Upper lobe of left lung (tissue), 6 donors: Measurements from ENCODE around the gene RAB30. TPM values are rescaled to one million over a fixed set of nuclear protein-coding genes. Genes with fewer than 3 reads are reported as not detected.

Experiments
- ATAC-seq, 2 donors: fragments of 200-7000 bp; cut with Tn5 transposase; one replicate each; pipeline ENCODE4 v1.9.1; 2022; ENCODE audit warnings: mild to moderate bottlenecking in 2 of 2, moderate library complexity in 2 of 2; ENCODE audit not compliant: low FRiP score in 2 of 2
- DNase-seq, 2 donors: peaks; one replicate each; pipeline ENCODE4 v3.0.0-alpha.2; 2019 to 2020
- H3K27ac ChIP-seq, 4 donors: fragments of 200-600 bp; sonication (generic); one replicate each; pipeline ENCODE4 v1.5.1; 2016 to 2019
- H3K27me3 ChIP-seq, 4 donors: fragments of 200-600 bp; sonication (generic); one replicate each; pipeline ENCODE4 v1.5.1; 2017 to 2019
- H3K36me3 ChIP-seq, 4 donors: fragments of 200-600 bp; sonication (generic); one replicate each; pipeline ENCODE4 v1.5.1; 2016 to 2019
- H3K4me1 ChIP-seq, 4 donors: fragments of 200-600 bp; sonication (generic); one replicate each; pipeline ENCODE4 v1.5.1; 2018 to 2019
- H3K4me3 ChIP-seq, 4 donors: fragments of 200-600 bp; sonication (generic); one replicate each; pipeline ENCODE4 v1.5.1; 2017 to 2019; ENCODE audit warnings: mild to moderate bottlenecking in 2 of 4, moderate library complexity in 1 of 4
- H3K9me3 ChIP-seq, 4 donors: fragments of 200-600 bp; sonication (generic); one replicate each; pipeline ENCODE4 v1.5.1; 2018 to 2019
- CTCF ChIP-seq, 6 experiments: fragments of 450-650 bp in 4 of 6; fragments of 200-600 bp in 2 of 6; sonication (generic) in 2 of 6; IDR thresholded peaks; one replicate each; pipeline ENCODE4 v1.5.1; 2016 to 2019; ENCODE audit warnings: antibody characterized with exemption in 6 of 6
- EP300 ChIP-seq, 4 donors: sonication (generic); formaldehyde crosslinking; IDR thresholded peaks; one replicate each; pipeline ENCODE4 v1.5.1; 2017; ENCODE audit warnings: antibody characterized with exemption in 4 of 4, control low read depth in 2 of 4
- POLR2A ChIP-seq, 4 donors: fragments of 450-650 bp; IDR thresholded peaks; one replicate each; pipeline ENCODE4 v1.5.1; 2016 to 2017; ENCODE audit warnings: antibody characterized with exemption in 4 of 4, mild to moderate bottlenecking in 2 of 4
- POLR2AphosphoS5 ChIP-seq, 2 donors: sonication (generic); formaldehyde crosslinking; IDR thresholded peaks; one replicate each; pipeline ENCODE4 v1.5.1; 2017; ENCODE audit warnings: antibody characterized with exemption in 2 of 2
- WGBS, 2 donors: methylation state at CpG; one replicate each; pipeline ENCODE4 v1.1.5; 2017 to 2018; 5-methylcytosine and 5-hydroxymethylcytosine counted together
- total RNA-seq, 6 donors: library from RNA; depleted of rRNA in 4 of 6; stranded (reverse); fragments of >200 nt in 4 of 6; gene quantifications; one replicate each; pipeline versions ENCODE4 v1.1.0 to v1.2.1, GENCODE V29; 2016 to 2021
- donor health status: DM: no; HTN: no; CAD: no; lungs with moderate emphysema.
- donor health status: DM: no; HTN: yes; CAD: no; lungs with severe emphysema.

RAB30 gene
- total RNA-seq, 6 donors from 2014 or later: 2.7 to 19.3 (median 9.6) TPM

- H3K27me3 ChIP-seq: no peaks in the 10 kb centered on the region
- no peak overlapping the region for H3K27ac ChIP-seq
- no peak for DNase-seq
- no peak for ATAC-seq
- no peak for TF ChIP-seq POLR2AphosphoS5 (IDR thresholded peaks at IDR 0.05)
- TF ChIP-seq EP300 (IDR thresholded peaks at IDR 0.05): no peak
- no peak for TF ChIP-seq POLR2A (IDR thresholded peaks at IDR 0.05)
- TF ChIP-seq CTCF (IDR thresholded peaks at IDR 0.05): no peak
- no peaks in the 10 kb centered on the region for H3K36me3 ChIP-seq
- no peaks in the 10 kb centered on the region for H3K9me3 ChIP-seq
- peaks cover 5 to 33% (median 19%) of the 10 kb centered on the region in 4 donors for H3K4me1 ChIP-seq
- no peak overlapping the region for H3K4me3 ChIP-seq
- 74 to 82% methylated on average over 3 of the region's 3 CpGs for WGBS, 2 donors
Measured at GRCh38 chr11:83042964-83043711, 28.6 kb downstream of the RAB30 start.

- ATAC-seq (no peak), DNase-seq (no peak)
- Histone ChIP-seq H3K27me3 (no peaks in the 10 kb centered on the region), H3K4me1 (peaks cover 0 to 15% (median 7%) of the 10 kb centered on the region in 4 donors), H3K27ac (no peak overlapping the region), H3K9me3 (no peaks in the 10 kb centered on the region), H3K36me3 (no peaks in the 10 kb centered on the region), H3K4me3 (no peak overlapping the region)
- TF ChIP-seq POLR2A (IDR thresholded peaks at IDR 0.05) (no peak), EP300 (IDR thresholded peaks at IDR 0.05) (no peak), CTCF (IDR thresholded peaks at IDR 0.05) (no peak), POLR2AphosphoS5 (IDR thresholded peaks at IDR 0.05) (no peak)
- 94 to 95% methylated on average over 2 of the region's 2 CpGs for WGBS, 2 donors
Measured at GRCh38 chr11:83041126-83041525, 30.6 kb downstream of the RAB30 start.

GRCh38 chr11:83039566-83039965, 32.1 kb downstream of the RAB30 start:
- no peak overlapping the region for H3K4me3 ChIP-seq
- DNase-seq: no peak
- no peak overlapping the region for H3K27ac ChIP-seq
- no peaks in the 10 kb centered on the region for H3K36me3 ChIP-seq
- H3K9me3 ChIP-seq: no peaks in the 10 kb centered on the region
- TF ChIP-seq POLR2A (IDR thresholded peaks at IDR 0.05) (no peak), CTCF (IDR thresholded peaks at IDR 0.05) (no peak), EP300 (IDR thresholded peaks at IDR 0.05) (no peak), POLR2AphosphoS5 (IDR thresholded peaks at IDR 0.05) (no peak)
- peaks cover 7 to 12% (median 11%) of the 10 kb centered on the region in 4 donors for H3K4me1 ChIP-seq
- no peak for ATAC-seq
- no peaks in the 10 kb centered on the region for H3K27me3 ChIP-seq
- WGBS, 2 donors: 92 to 93% methylated on average over 4 of the region's 4 CpGs

GRCh38 chr11:83037877-83038276, 33.8 kb downstream of the RAB30 start:
- ATAC-seq: no peak
- H3K36me3 ChIP-seq: no peaks in the 10 kb centered on the region
- no peak for TF ChIP-seq POLR2AphosphoS5 (IDR thresholded peaks at IDR 0.05)
- H3K9me3 ChIP-seq: no peaks in the 10 kb centered on the region
- peaks cover 17 to 27% (median 25%) of the 10 kb centered on the region in 4 donors for H3K4me1 ChIP-seq
- no peaks in the 10 kb centered on the region for H3K27me3 ChIP-seq
- 71 to 81% methylated on average over 4 of the region's 4 CpGs for WGBS, 2 donors
- no peak for DNase-seq
- no peak overlapping the region for H3K4me3 ChIP-seq
- H3K27ac ChIP-seq: no peak overlapping the region

GRCh38 chr11:83036701-83037100, 35.0 kb downstream of the RAB30 start:
- whole genome bisulfite sequencing, 2 donors: 86 to 90% methylated on average over 5 of the region's 5 CpGs
- Histone ChIP-seq H3K4me1 (peaks cover 17 to 29% (median 25%) of the 10 kb centered on the region in 4 donors), H3K27me3 (no peaks in the 10 kb centered on the region), H3K9me3 (no peaks in the 10 kb centered on the region), H3K27ac (no peak overlapping the region), H3K36me3 (no peaks in the 10 kb centered on the region), H3K4me3 (no peak overlapping the region)
- no peak for TF ChIP-seq CTCF (IDR thresholded peaks at IDR 0.05)
- TF ChIP-seq EP300 (IDR thresholded peaks at IDR 0.05): no peak
- TF ChIP-seq POLR2AphosphoS5 (IDR thresholded peaks at IDR 0.05): no peak
- no peak for TF ChIP-seq POLR2A (IDR thresholded peaks at IDR 0.05)
- ATAC-seq (no peak), DNase-seq (no peak)
